SK-N-SH (cell line): ENCODE results near the gene FGD6.

Experiments
- EP300 ChIP-seq, 2 experiments: IDR thresholded peaks; 2 replicates each; pipeline versions ENCODE4 v1.4.0 to v1.6.1; 2012; ENCODE audit warnings: borderline replicate concordance in 1 of 2, low read depth in 1 of 2, low read length in 1 of 2
- EZH2phosphoT487 ChIP-seq: fragments of 200-600 bp; sonication (generic); IDR thresholded peaks from 2 replicates; pipeline ENCODE4 v1.6.1; 2017; ENCODE audit warnings: low read depth, mixed run types, mild to moderate bottlenecking, antibody characterized with exemption, moderate library complexity, borderline replicate concordance
- FOXM1 ChIP-seq: IDR thresholded peaks from 2 replicates; pipeline ENCODE4 v1.4.0; 2012; ENCODE audit warnings: low read depth, mild to moderate bottlenecking
- JUND ChIP-seq: IDR thresholded peaks from 2 replicates; pipeline ENCODE4 v1.4.0; 2012
- POLR2AphosphoS5 ChIP-seq: IDR thresholded peaks from 2 replicates; pipeline ENCODE4 v1.6.1; 2012; ENCODE audit warnings: low read depth, low read length
- RXRA ChIP-seq: IDR thresholded peaks from 2 replicates; pipeline ENCODE4 v1.4.0; 2012; ENCODE audit warnings: low read depth, mild to moderate bottlenecking, borderline replicate concordance
- TAF1 ChIP-seq: IDR thresholded peaks from 2 replicates; pipeline ENCODE4 v1.6.1; 2012; ENCODE audit warnings: low read depth, mild to moderate bottlenecking, low read length, moderate library complexity, borderline replicate concordance
- TF ChIP-seq, protein P1 (sequence below): IDR thresholded peaks from 2 replicates; pipeline ENCODE4 v1.4.0; 2012; ENCODE audit warnings: low read depth
- TF ChIP-seq, protein P2 (sequence below): fragments of 200-600 bp; sonication (generic); IDR thresholded peaks from 2 replicates; pipeline ENCODE4 v1.6.1; 2017; ENCODE audit warnings: antibody characterized with exemption, mild to moderate bottlenecking, moderate library complexity
- TF ChIP-seq, protein P3 (sequence below): fragments of 150-350 bp; IDR thresholded peaks from 2 replicates; pipeline ENCODE4 v1.6.1; 2016; ENCODE audit warnings: mild to moderate bottlenecking, low read depth, low read length

DNA sequence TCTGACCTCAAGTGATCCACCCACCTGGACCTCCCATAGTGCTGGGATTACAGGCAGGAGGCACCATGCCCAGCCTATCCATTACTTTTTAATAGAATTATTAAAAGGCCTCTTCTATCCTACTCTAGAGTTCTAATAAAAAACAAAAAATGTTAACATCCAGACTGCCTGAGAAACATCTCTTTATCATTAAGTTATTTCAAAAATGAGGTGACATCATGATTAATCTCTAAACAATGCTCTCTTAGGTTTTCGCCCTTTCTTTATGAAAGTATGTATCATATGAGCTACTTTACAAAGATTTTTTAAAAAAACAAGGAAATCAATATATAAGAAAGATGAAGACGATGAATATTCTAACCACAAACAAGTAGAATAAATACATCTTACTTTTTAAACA lies 52.6 kb downstream of the FGD6 start:
- TF ChIP-seq, protein P1, sequence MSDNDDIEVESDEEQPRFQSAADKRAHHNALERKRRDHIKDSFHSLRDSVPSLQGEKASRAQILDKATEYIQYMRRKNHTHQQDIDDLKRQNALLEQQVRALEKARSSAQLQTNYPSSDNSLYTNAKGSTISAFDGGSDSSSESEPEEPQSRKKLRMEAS = no peak
- TF ChIP-seq, protein P2, sequence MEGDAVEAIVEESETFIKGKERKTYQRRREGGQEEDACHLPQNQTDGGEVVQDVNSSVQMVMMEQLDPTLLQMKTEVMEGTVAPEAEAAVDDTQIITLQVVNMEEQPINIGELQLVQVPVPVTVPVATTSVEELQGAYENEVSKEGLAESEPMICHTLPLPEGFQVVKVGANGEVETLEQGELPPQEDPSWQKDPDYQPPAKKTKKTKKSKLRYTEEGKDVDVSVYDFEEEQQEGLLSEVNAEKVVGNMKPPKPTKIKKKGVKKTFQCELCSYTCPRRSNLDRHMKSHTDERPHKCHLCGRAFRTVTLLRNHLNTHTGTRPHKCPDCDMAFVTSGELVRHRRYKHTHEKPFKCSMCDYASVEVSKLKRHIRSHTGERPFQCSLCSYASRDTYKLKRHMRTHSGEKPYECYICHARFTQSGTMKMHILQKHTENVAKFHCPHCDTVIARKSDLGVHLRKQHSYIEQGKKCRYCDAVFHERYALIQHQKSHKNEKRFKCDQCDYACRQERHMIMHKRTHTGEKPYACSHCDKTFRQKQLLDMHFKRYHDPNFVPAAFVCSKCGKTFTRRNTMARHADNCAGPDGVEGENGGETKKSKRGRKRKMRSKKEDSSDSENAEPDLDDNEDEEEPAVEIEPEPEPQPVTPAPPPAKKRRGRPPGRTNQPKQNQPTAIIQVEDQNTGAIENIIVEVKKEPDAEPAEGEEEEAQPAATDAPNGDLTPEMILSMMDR = no peak
- TF ChIP-seq RXRA (no peak), FOXM1 (no peak), EP300 (IDR thresholded peaks at IDR 0.05; ENCODE audit: borderline replicate concordance in 1 of 2, low read depth in 1 of 2, low read length in 1 of 2) (no peak), TAF1 (no peak), EZH2phosphoT487 (no peak), POLR2AphosphoS5 (no peak), JUND (peak; percentile 34; the same call in 1 of the 2 replicates)
- TF ChIP-seq, protein P3, sequence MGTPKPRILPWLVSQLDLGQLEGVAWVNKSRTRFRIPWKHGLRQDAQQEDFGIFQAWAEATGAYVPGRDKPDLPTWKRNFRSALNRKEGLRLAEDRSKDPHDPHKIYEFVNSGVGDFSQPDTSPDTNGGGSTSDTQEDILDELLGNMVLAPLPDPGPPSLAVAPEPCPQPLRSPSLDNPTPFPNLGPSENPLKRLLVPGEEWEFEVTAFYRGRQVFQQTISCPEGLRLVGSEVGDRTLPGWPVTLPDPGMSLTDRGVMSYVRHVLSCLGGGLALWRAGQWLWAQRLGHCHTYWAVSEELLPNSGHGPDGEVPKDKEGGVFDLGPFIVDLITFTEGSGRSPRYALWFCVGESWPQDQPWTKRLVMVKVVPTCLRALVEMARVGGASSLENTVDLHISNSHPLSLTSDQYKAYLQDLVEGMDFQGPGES = no peak
